GM12878 (cell line): ENCODE measurements around the gene DRAP1. TPM values are rescaled to one million over a fixed set of nuclear protein-coding genes. Genes with fewer than 3 reads are reported as not detected.
A peak's percentile ranks its signal among the peaks of the same experiment; 100 is the strongest.

Source experiments
- BACH1 ChIP-seq: fragments of 450-650 bp; IDR thresholded peaks from 2 replicates; pipeline ENCODE4 v1.6.1; 2017; ENCODE audit warnings: mild to moderate bottlenecking, borderline replicate concordance
- BHLHE40 ChIP-seq, 2 experiments: fragments of 450-650 bp in 1 of 2; IDR thresholded peaks; 2 replicates each; pipeline ENCODE4 v1.6.1; 2011 to 2017; ENCODE audit warnings: low read depth in 2 of 2, borderline replicate concordance in 1 of 2, improper control_type of control experiment in 1 of 2, low read length in 1 of 2, mild to moderate bottlenecking in 1 of 2
- CBX5 ChIP-seq: sonication (generic); IDR thresholded peaks from 2 replicates; pipeline ENCODE4 v1.6.1; 2016; ENCODE audit warnings: low read depth, moderate library complexity, mild to moderate bottlenecking, inconsistent platforms
- IKZF1 ChIP-seq: fragments of 450-650 bp; conservative IDR thresholded peaks from 2 replicates; pipeline ENCODE4 v1.6.1; 2017; ENCODE audit warnings: antibody characterized with exemption, mild to moderate bottlenecking
- MYB ChIP-seq: fragments of 150-350 bp; IDR thresholded peaks from 2 replicates; pipeline ENCODE4 v1.6.1; 2014; ENCODE audit warnings: mild to moderate bottlenecking, low read depth, low read length, borderline replicate concordance
- MYC ChIP-seq: IDR thresholded peaks from 2 replicates; pipeline ENCODE4 v1.6.1; 2011; ENCODE audit warnings: mild to moderate bottlenecking, low read length, moderate library complexity, inconsistent platforms; ENCODE audit not compliant: insufficient read depth, insufficient replicate concordance, insufficient read length, severe bottlenecking
- NFIC ChIP-seq: IDR thresholded peaks from 2 replicates; pipeline ENCODE4 v1.6.1; 2012; ENCODE audit warnings: low read depth, mild to moderate bottlenecking, inconsistent platforms, low read length, moderate library complexity
- POU2F2 ChIP-seq: IDR thresholded peaks from 3 replicates; pipeline ENCODE4 v1.6.1; 2011; ENCODE audit warnings: low read depth, mild to moderate bottlenecking, low read length, borderline replicate concordance
- SIN3A ChIP-seq: IDR thresholded peaks from 2 replicates; pipeline ENCODE4 v1.6.1; 2012; ENCODE audit warnings: low read depth, low read length, improper control_type of control experiment
- SIX5 ChIP-seq: IDR thresholded peaks from 2 replicates; pipeline ENCODE4 v1.6.1; 2011; ENCODE audit warnings: mild to moderate bottlenecking, low read depth, low read length, moderate library complexity; ENCODE audit not compliant: severe bottlenecking
- SMAD1 ChIP-seq: fragments of 450-650 bp; IDR thresholded peaks from 2 replicates; pipeline ENCODE4 v1.6.1; 2018; ENCODE audit warnings: mild to moderate bottlenecking, low read depth; ENCODE audit not compliant: partially characterized antibody
- SMC3 ChIP-seq: IDR thresholded peaks from 2 replicates; pipeline ENCODE4 v1.6.1; 2011; ENCODE audit warnings: low read length, improper control_type of control experiment, borderline replicate concordance
- STAT3 ChIP-seq: IDR thresholded peaks from 2 replicates; pipeline ENCODE4 v1.6.1; 2011; ENCODE audit warnings: low read depth, low read length, improper control_type of control experiment
- TBL1XR1 ChIP-seq: IDR thresholded peaks from 2 replicates; pipeline ENCODE4 v1.6.1; 2012; ENCODE audit warnings: low read depth, low read length, improper control_type of control experiment
- TCF7 ChIP-seq: IDR thresholded peaks from 2 replicates; pipeline ENCODE4 v1.6.1; 2014; ENCODE audit warnings: antibody characterized with exemption, borderline replicate concordance
- ZNF207 ChIP-seq: fragments of 450-650 bp; IDR thresholded peaks from 2 replicates; pipeline ENCODE4 v1.6.1; 2014; ENCODE audit warnings: antibody characterized with exemption, mild to moderate bottlenecking, borderline replicate concordance
- polyA plus RNA-seq, 11 experiments: library from polyadenylated mRNA; depleted of rRNA in 4 of 11; unstranded in 6 of 11; stranded (reverse) in 5 of 11; fragments of >200 nt; fragmentation: Nextera tagmentation in 4 of 11; fragmentation: Illumina TruSeq in 1 of 11; extraction: Ambion mirVana in 4 of 11; extraction: Trizol in 1 of 11; gene quantifications; 1 replicate in 1 of 11; 2 replicates in 10 of 11; pipeline versions ENCODE4 v1.2.1 to v1.2.3, GENCODE V29; 2011 to 2016; ENCODE audit warnings: inconsistent platforms in 2 of 11, missing spikeins in 2 of 11, low read depth in 1 of 11
- total RNA-seq, 4 experiments: library from RNA; depleted of rRNA in 3 of 4; stranded (reverse); fragments of >200 nt in 3 of 4; fragmentation: Illumina TruSeq in 1 of 4; extraction: Trizol in 1 of 4; gene quantifications; 2 replicates each; pipeline versions ENCODE4 v1.2.1 to v1.2.3, GENCODE V29; 2013 to 2021
- TF ChIP-seq, protein P1 (sequence below): IDR thresholded peaks from 2 replicates; pipeline ENCODE4 v1.6.1; 2012; ENCODE audit warnings: low read depth, low read length, improper control_type of control experiment
- TF ChIP-seq, protein P2 (sequence below): fragments of 450-650 bp; formaldehyde crosslinking; IDR thresholded peaks from 2 replicates; pipeline ENCODE4 v1.4.0; 2020; ENCODE audit warnings: mild to moderate bottlenecking, moderate library complexity
- TF ChIP-seq, protein P3 (sequence below): fragments of 450-650 bp; IDR thresholded peaks from 2 replicates; pipeline ENCODE4 v1.6.1; 2016; ENCODE audit warnings: mild to moderate bottlenecking
- TF ChIP-seq, protein P4 (sequence below): fragments of 150-350 bp; IDR thresholded peaks from 2 replicates; pipeline ENCODE4 v1.6.1; 2014; ENCODE audit warnings: mild to moderate bottlenecking, low read depth, low read length
- TF ChIP-seq, protein P5 (sequence below): IDR thresholded peaks from 2 replicates; pipeline ENCODE4 v1.6.1; 2011; ENCODE audit warnings: borderline replicate concordance, low read depth, mild to moderate bottlenecking, moderate library complexity, mixed read lengths, low read length; ENCODE audit not compliant: insufficient read depth; ENCODE audit errors: extremely low read length

The DRAP1 gene
- total and polyA plus RNA-seq, 10 of the 15 experiments (the other 5 are each of a cell fraction or from before 2014, with no cell fraction given), result 9.4 to 163 (median 114) TPM

DNA sequence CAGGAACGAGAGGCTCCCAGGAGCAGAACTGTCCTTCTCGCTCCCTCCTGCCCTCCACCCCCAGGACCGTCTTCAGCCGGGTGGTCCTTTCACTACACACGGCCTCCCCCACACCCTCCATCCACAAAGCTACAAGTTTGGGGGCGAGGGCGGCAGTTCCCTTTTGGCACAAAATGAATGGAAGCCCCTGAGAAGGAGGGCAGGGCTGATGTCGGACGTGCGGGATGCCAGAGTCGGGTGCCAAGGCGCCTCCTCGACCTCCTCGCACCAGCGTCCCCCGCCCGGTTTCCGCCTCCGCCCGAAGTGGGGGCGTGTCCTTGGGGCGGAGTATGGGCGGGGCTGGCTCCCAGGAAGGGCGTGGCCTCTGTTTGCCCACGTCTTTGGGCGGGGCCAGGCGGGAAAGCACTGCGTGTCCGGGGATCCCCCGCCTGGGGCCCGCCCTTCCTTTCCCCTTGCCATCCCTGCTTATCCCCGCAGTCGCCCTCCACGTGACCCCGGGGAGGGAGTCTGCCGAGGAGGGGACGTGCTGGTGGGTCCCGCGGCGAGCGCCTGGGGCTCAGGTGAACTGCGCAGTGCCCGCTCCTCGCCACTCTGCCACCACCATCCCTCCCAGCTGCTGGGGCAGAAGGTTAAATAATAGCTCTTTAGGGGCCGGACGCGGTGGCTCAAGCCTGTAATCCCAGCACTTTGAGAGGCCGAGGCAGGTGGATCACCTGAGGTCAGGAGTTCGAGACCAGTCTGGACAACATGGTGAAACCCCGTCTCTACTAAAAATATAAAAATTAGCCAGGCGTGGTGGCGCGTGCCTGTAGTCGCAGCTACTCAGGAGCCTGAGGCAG lies 45.7 kb upstream of the DRAP1 start (continued):
- TF ChIP-seq, protein P1, sequence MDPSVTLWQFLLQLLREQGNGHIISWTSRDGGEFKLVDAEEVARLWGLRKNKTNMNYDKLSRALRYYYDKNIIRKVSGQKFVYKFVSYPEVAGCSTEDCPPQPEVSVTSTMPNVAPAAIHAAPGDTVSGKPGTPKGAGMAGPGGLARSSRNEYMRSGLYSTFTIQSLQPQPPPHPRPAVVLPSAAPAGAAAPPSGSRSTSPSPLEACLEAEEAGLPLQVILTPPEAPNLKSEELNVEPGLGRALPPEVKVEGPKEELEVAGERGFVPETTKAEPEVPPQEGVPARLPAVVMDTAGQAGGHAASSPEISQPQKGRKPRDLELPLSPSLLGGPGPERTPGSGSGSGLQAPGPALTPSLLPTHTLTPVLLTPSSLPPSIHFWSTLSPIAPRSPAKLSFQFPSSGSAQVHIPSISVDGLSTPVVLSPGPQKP, result no peak
- peak; percentile 58; the same call in 1 of the 2 replicates for TF ChIP-seq BACH1
- TF ChIP-seq MYC, result no peak
- TF ChIP-seq, protein P2, sequence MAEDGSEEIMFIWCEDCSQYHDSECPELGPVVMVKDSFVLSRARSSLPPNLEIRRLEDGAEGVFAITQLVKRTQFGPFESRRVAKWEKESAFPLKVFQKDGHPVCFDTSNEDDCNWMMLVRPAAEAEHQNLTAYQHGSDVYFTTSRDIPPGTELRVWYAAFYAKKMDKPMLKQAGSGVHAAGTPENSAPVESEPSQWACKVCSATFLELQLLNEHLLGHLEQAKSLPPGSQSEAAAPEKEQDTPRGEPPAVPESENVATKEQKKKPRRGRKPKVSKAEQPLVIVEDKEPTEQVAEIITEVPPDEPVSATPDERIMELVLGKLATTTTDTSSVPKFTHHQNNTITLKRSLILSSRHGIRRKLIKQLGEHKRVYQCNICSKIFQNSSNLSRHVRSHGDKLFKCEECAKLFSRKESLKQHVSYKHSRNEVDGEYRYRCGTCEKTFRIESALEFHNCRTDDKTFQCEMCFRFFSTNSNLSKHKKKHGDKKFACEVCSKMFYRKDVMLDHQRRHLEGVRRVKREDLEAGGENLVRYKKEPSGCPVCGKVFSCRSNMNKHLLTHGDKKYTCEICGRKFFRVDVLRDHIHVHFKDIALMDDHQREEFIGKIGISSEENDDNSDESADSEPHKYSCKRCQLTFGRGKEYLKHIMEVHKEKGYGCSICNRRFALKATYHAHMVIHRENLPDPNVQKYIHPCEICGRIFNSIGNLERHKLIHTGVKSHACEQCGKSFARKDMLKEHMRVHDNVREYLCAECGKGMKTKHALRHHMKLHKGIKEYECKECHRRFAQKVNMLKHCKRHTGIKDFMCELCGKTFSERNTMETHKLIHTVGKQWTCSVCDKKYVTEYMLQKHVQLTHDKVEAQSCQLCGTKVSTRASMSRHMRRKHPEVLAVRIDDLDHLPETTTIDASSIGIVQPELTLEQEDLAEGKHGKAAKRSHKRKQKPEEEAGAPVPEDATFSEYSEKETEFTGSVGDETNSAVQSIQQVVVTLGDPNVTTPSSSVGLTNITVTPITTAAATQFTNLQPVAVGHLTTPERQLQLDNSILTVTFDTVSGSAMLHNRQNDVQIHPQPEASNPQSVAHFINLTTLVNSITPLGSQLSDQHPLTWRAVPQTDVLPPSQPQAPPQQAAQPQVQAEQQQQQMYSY (CRISPR knock-in tag), result no peak
- no peak for TF ChIP-seq CBX5
- peak; percentile 25 for TF ChIP-seq SMAD1
- TF ChIP-seq SIN3A, result peak; percentile 42; the same call in 1 of the 2 replicates
- TF ChIP-seq BHLHE40 (IDR thresholded peaks at IDR 0.05; ENCODE audit: borderline replicate concordance in 1 of 2, low read depth in 2 of 2, low read length in 1 of 2), result peak; percentile 87 to 94
- no peak for TF ChIP-seq TBL1XR1
- TF ChIP-seq TCF7, result no peak
- no peak for TF ChIP-seq NFIC
- no peak for TF ChIP-seq SMC3
- TF ChIP-seq, protein P3, sequence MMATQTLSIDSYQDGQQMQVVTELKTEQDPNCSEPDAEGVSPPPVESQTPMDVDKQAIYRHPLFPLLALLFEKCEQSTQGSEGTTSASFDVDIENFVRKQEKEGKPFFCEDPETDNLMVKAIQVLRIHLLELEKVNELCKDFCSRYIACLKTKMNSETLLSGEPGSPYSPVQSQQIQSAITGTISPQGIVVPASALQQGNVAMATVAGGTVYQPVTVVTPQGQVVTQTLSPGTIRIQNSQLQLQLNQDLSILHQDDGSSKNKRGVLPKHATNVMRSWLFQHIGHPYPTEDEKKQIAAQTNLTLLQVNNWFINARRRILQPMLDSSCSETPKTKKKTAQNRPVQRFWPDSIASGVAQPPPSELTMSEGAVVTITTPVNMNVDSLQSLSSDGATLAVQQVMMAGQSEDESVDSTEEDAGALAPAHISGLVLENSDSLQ, result no peak
- TF ChIP-seq, protein P4, sequence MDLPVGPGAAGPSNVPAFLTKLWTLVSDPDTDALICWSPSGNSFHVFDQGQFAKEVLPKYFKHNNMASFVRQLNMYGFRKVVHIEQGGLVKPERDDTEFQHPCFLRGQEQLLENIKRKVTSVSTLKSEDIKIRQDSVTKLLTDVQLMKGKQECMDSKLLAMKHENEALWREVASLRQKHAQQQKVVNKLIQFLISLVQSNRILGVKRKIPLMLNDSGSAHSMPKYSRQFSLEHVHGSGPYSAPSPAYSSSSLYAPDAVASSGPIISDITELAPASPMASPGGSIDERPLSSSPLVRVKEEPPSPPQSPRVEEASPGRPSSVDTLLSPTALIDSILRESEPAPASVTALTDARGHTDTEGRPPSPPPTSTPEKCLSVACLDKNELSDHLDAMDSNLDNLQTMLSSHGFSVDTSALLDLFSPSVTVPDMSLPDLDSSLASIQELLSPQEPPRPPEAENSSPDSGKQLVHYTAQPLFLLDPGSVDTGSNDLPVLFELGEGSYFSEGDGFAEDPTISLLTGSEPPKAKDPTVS, result no peak
- TF ChIP-seq, protein P5, sequence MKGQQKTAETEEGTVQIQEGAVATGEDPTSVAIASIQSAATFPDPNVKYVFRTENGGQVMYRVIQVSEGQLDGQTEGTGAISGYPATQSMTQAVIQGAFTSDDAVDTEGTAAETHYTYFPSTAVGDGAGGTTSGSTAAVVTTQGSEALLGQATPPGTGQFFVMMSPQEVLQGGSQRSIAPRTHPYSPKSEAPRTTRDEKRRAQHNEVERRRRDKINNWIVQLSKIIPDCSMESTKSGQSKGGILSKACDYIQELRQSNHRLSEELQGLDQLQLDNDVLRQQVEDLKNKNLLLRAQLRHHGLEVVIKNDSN, result peak; percentile 95
- no peak for TF ChIP-seq STAT3
- TF ChIP-seq POU2F2, result no peak
- TF ChIP-seq SIX5, result no peak
- peak; percentile 64 for TF ChIP-seq ZNF207
- TF ChIP-seq MYB, result no peak
- peak; percentile 88 for TF ChIP-seq IKZF1
